Sigmoid colon (tissue), 7 donors: ENCODE data around the gene IL12RB2. TPM values are rescaled to one million over a fixed set of nuclear protein-coding genes. Genes with fewer than 3 reads are reported as not detected.
A peak's percentile ranks its signal among the peaks of the same experiment; 100 is the strongest.

Experiments used
- DNase-seq: peaks from one replicate; pipeline ENCODE4 v3.0.0-alpha.2; 2019
- H3K27ac ChIP-seq, 4 donors: fragments of 200-600 bp; sonication (generic); one replicate each; pipeline ENCODE4 v1.5.1; 2016 to 2019; ENCODE audit warnings: mild to moderate bottlenecking in 1 of 4
- H3K27me3 ChIP-seq, 3 donors: fragments of 200-600 bp; sonication (generic); one replicate each; pipeline ENCODE4 v1.5.1; 2019; ENCODE audit warnings: mild to moderate bottlenecking in 1 of 3
- H3K36me3 ChIP-seq, 4 donors: fragments of 200-600 bp; sonication (generic); one replicate each; pipeline ENCODE4 v1.5.1; 2016 to 2019
- H3K4me1 ChIP-seq, 4 donors: fragments of 200-600 bp; sonication (generic); one replicate each; pipeline ENCODE4 v1.5.1; 2017 to 2019
- H3K4me3 ChIP-seq, 4 donors: fragments of 200-600 bp; sonication (generic); one replicate each; pipeline ENCODE4 v1.5.1; 2017 to 2019; ENCODE audit warnings: mild to moderate bottlenecking in 2 of 4, moderate library complexity in 1 of 4
- H3K9me3 ChIP-seq, 4 donors: fragments of 200-600 bp in 3 of 4; sonication (generic) in 3 of 4; one replicate each; pipeline versions ENCODE4 v1.5.1 to v1.6.1; 2013 to 2019
- EP300 ChIP-seq, 4 donors: sonication (generic); formaldehyde crosslinking; IDR thresholded peaks; one replicate each; pipeline ENCODE4 v1.6.1; 2017; ENCODE audit warnings: antibody characterized with exemption in 4 of 4
- POLR2A ChIP-seq, 2 donors: fragments of 450-650 bp; IDR thresholded peaks; one replicate each; pipeline ENCODE4 v1.6.1; 2016; ENCODE audit warnings: antibody characterized with exemption in 2 of 2, mild to moderate bottlenecking in 2 of 2, moderate library complexity in 2 of 2
- POLR2AphosphoS5 ChIP-seq, 4 donors: sonication (generic); formaldehyde crosslinking; IDR thresholded peaks; one replicate each; pipeline ENCODE4 v1.6.1; 2017; ENCODE audit warnings: antibody characterized with exemption in 4 of 4
- WGBS, 2 donors: extraction: QIAGEN DNeasy Blood & Tissue Kit; methylation state at CpG; one replicate each; pipeline ENCODE4 v1.1.7; 2013; 5-methylcytosine and 5-hydroxymethylcytosine counted together
- intact Hi-C: fragments of 100-400 bp; cut with DNase I; formaldehyde crosslinking; loops from one replicate; pipeline ENCODE4 v1.15.1; 2023
- polyA plus RNA-seq, 3 donors: library from polyadenylated mRNA; stranded (reverse); fragments of 200-250 nt; gene quantifications; one replicate each; pipeline ENCODE4 v1.2.3, GENCODE V29; 2013
- total RNA-seq, 4 donors: library from RNA; depleted of rRNA; stranded (reverse); fragments of >200 nt; gene quantifications; one replicate each; pipeline ENCODE4 v1.1.0, GENCODE V29; 2016
- TF ChIP-seq, protein P1 (sequence below), 4 experiments: fragments of 450-650 bp in 3 of 4; fragments of 200-600 bp in 1 of 4; IDR thresholded peaks; one replicate each; pipeline ENCODE4 v1.5.1; 2016 to 2019; ENCODE audit warnings: antibody characterized with exemption in 4 of 4, mild to moderate bottlenecking in 3 of 4, moderate library complexity in 2 of 4
- donor health status: healthy with polysubstance abuse.
- donor health status: Bipolar disorder and iron deficiency.
- donor health status: healthy.

IL12RB2 gene
- total and polyA plus RNA-seq, 7 donors: 0.99 to 2.1 (median 1.3) TPM; not detected in 3

DNA sequence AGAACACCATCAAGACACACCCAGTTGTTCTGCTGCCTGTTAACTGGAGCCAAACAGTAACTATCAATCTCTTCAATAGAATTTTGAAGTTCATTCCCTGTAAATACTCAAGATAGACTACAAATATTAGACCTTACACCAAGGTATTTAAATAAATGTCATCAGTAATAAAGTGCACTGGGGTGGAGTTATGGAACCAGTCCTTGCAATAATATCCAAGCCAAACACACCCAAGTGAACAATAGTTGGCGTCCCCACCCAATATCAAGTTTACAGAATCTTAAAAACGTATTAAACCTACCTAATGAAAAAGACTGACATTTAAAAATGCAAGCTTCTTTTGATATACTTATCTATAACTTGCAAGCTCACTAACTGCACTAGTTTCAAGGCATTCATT lies 119.8 kb downstream of the IL12RB2 start:
- no peak for DNase-seq
- Histone ChIP-seq H3K27me3 (no peaks in the 10 kb centered on the region), H3K36me3 (peaks cover 18 to 36% (median 32%) of the 10 kb centered on the region in 4 donors), H3K9me3 (no peaks in the 10 kb centered on the region), H3K4me1 (peaks cover 0 to 40% (median 28%) of the 10 kb centered on the region in 4 donors), H3K4me3 (peak overlapping the region in 3 of 4 donors; percentile 62 to 83 (median 79)), H3K27ac (no peak overlapping the region)
- TF ChIP-seq EP300 (IDR thresholded peaks at IDR 0.05) (no peak), POLR2AphosphoS5 (IDR thresholded peaks at IDR 0.05) (no peak), POLR2A (IDR thresholded peaks at IDR 0.05) (no peak)
- TF ChIP-seq, protein P1, sequence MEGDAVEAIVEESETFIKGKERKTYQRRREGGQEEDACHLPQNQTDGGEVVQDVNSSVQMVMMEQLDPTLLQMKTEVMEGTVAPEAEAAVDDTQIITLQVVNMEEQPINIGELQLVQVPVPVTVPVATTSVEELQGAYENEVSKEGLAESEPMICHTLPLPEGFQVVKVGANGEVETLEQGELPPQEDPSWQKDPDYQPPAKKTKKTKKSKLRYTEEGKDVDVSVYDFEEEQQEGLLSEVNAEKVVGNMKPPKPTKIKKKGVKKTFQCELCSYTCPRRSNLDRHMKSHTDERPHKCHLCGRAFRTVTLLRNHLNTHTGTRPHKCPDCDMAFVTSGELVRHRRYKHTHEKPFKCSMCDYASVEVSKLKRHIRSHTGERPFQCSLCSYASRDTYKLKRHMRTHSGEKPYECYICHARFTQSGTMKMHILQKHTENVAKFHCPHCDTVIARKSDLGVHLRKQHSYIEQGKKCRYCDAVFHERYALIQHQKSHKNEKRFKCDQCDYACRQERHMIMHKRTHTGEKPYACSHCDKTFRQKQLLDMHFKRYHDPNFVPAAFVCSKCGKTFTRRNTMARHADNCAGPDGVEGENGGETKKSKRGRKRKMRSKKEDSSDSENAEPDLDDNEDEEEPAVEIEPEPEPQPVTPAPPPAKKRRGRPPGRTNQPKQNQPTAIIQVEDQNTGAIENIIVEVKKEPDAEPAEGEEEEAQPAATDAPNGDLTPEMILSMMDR (IDR thresholded peaks at IDR 0.05): no peak
- intact Hi-C loops: loop anchor here (5.0 kb wide), 1 partner anchor 260 kb away; the partner anchor contains the start of gene GADD45A
- WGBS, 2 donors: 5 to 15% methylated on average over 2 of the region's 2 CpGs

DNA sequence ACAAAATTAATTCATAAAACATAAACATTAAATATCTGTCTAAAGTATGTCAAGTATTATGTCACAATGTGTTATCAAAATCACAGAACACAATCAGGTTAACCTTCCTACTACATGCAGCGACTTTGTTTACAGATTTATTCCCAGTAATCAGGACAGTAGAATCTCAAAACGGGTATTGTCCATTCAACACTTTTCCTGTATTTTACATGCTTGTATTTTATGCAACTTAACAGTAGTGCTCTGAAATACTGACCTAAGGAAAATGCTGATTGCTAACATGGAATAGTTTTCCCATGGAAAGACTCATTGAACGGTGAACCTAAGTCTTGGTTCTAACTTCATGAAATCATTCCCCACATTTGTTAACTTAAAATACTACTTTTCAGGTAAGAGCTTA lies 120.3 kb downstream of the IL12RB2 start:
- peaks cover 0 to 41% (median 28%) of the 10 kb centered on the region in 4 donors for H3K4me1 ChIP-seq
- intact Hi-C loops: loop anchor here (5.0 kb wide), 1 partner anchor 259 kb away; the partner anchor contains the start of gene GADD45A
- peaks cover 18 to 31% (median 27%) of the 10 kb centered on the region in 4 donors for H3K36me3 ChIP-seq
- DNase-seq: no peak
- no peaks in the 10 kb centered on the region for H3K27me3 ChIP-seq
- TF ChIP-seq POLR2A (IDR thresholded peaks at IDR 0.05) (no peak), POLR2AphosphoS5 (IDR thresholded peaks at IDR 0.05) (no peak), EP300 (IDR thresholded peaks at IDR 0.05) (no peak)
- TF ChIP-seq, protein P1 (IDR thresholded peaks at IDR 0.05): no peak
- 1 to 3% methylated on average over 3 of the region's 3 CpGs for WGBS, 2 donors
- H3K27ac ChIP-seq: no peak overlapping the region
- peak overlapping the region; percentile 62 to 83 (median 78) for H3K4me3 ChIP-seq
- H3K9me3 ChIP-seq: no peaks in the 10 kb centered on the region

DNA sequence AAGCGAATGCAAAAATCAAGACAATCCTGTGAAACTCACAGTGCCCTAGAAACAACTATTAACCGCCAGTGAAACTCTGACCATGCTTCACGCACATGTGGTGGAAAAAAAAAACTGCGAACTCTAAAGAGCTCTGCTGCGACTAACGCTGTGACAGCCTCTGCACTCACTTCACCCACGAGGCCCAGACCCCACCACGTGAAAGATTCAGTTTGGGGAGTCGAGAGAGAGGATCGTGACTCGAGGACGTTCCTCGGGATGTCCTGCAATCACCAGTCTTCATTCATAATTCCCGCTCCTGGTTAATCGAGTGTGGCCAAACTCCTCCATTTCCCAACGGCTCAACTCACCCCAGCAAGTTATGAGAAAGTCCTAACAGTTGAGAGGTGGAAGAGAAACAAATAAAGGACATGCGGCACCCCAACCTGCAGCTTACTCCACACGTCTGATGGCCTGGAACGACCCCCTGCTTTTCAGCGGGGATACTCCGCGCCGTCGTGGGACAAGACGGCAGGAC lies 121.4 kb downstream of the IL12RB2 start:
- no peaks in the 10 kb centered on the region for H3K9me3 ChIP-seq
- H3K4me3 ChIP-seq: peak overlapping the region; percentile 62 to 83 (median 78)
- no peaks in the 10 kb centered on the region for H3K27me3 ChIP-seq
- intact Hi-C loops: loop anchor here (5.0 kb wide), 1 partner anchor 258 kb away; the partner anchor contains the start of gene GADD45A
- peaks cover 0 to 52% (median 32%) of the 10 kb centered on the region in 4 donors for H3K4me1 ChIP-seq
- peaks cover 8 to 20% (median 17%) of the 10 kb centered on the region in 4 donors for H3K36me3 ChIP-seq
- H3K27ac ChIP-seq: peak overlapping the region; percentile 92 to 96 (median 94)
- TF ChIP-seq EP300 (IDR thresholded peaks at IDR 0.05): no peak
- TF ChIP-seq POLR2A (IDR thresholded peaks at IDR 0.05): no peak
- TF ChIP-seq, protein P1 (IDR thresholded peaks at IDR 0.05): no peak
- no peak for TF ChIP-seq POLR2AphosphoS5 (IDR thresholded peaks at IDR 0.05)
- 0% methylated on average over 25 of the region's 25 CpGs for WGBS, 2 donors
- no peak for DNase-seq

DNA sequence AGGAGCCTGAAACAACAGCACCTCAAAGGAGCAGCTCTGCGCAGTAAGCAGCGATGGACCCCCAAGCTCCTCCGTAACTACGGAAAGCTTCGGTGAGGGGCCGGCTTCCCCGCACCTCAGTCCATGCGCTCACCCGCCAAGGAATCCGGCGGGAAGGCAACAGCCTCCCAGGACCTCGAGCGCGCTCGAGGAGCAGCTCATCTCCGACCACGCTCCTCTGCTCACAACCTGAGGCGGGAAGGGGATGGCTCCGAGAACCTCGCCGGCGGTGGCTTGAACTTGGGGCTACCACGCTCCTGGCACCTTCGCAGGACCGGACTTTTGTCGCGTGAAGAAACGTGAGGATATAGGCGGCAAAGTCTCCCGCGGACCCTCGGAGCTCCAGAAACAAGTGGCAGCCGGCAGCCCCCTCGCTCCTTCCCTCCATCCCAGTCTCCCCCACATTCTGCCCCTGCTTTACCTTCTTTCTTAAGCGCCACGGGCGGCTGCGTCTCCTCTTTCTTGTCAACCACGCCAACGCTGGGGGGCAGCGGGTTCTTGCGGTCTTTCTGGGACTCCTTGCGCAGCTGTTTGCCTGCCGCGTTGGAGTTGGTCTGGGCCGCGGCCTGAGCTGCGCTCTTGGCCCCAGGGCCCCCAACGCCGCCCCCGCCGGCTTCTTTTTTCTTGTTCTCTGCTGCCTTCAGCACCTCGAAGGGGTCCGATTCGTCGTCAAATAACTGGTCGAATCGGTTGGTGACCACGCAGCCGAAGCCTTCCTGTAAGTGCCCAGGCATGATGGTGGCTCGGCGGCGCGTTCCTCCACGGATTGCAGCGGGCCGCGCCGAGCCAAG lies 122.1 kb downstream of the IL12RB2 start:
- Histone ChIP-seq H3K9me3 (no peaks in the 10 kb centered on the region), H3K4me3 (peak overlapping the region; percentile 62 to 83 (median 78)), H3K27me3 (no peaks in the 10 kb centered on the region), H3K27ac (peak overlapping the region; percentile 92 to 96 (median 94)), H3K36me3 (peaks cover 2 to 13% (median 12%) of the 10 kb centered on the region in 4 donors), H3K4me1 (peaks cover 0 to 59% (median 36%) of the 10 kb centered on the region in 4 donors)
- 0 to 1% methylated on average over 69 of the region's 69 CpGs for WGBS, 2 donors
- TF ChIP-seq POLR2AphosphoS5 (IDR thresholded peaks at IDR 0.05) (no peak), POLR2A (IDR thresholded peaks at IDR 0.05) (peak; percentile 35 to 52), EP300 (IDR thresholded peaks at IDR 0.05) (no peak)
- DNase-seq: peak; percentile 68
- intact Hi-C loops: loop anchor here (2.0 to 5.0 kb wide), 3 partner anchors 258 to 499 kb away; partner anchors contain the start of genes GADD45A and SLC35D1
